Endothelial cell of umbilical vein (primary cell): ENCODE data around the gene CCR4. TPM values are rescaled to one million over a fixed set of nuclear protein-coding genes. Genes with fewer than 3 reads are reported as not detected.
"Not testable (repeated sequence)": the region's sequence is repeated elsewhere in the genome, so short reads cannot be mapped to it uniquely, and the experiment has no call there.

Experiments
- BruUV-seq: library from RNA; stranded (reverse); fragments of 400-500 nt; replicated peaks from 2 replicates; lab custom pipeline; 2021; lab: Mats Ljungman, UMichigan
- CTCF ChIA-PET: fragments of 300-600, 350-600 bp; sonication (Branson Sonifier 250); formaldehyde crosslinking; loops from one replicate; lab custom pipeline; 2021; ENCODE audit warnings: antibody characterized with exemption, inconsistent platforms; lab: Charles Lee
- POLR2A ChIA-PET: fragments of 300-600, 350-600 bp; sonication (Branson Sonifier 250); formaldehyde crosslinking; loops from one replicate; lab custom pipeline; 2021; ENCODE audit warnings: antibody characterized with exemption, inconsistent platforms; lab: Charles Lee
- DNase-seq: peaks from one replicate; pipeline ENCODE4 v3.0.0-alpha.2; 2011; ENCODE audit warnings: low read depth, low spot score
- FAIRE-seq: peaks from 2 replicates; lab custom pipeline; 2011; peaks lifted over from hg19 to GRCh38; lab: Jason Lieb, UNC
- H2AFZ ChIP-seq: 2 replicates; pipeline ENCODE4 v1.6.0; 2012; ENCODE audit warnings: low read depth, low read length, control low read depth, inconsistent platforms
- H3K27ac ChIP-seq: 2 replicates; pipeline ENCODE4 v1.5.1; 2011; ENCODE audit warnings: low read depth, mild to moderate bottlenecking, control low read depth, low read length, moderate library complexity; ENCODE audit not compliant: insufficient read depth
- H3K27me3 ChIP-seq, 2 experiments: 2 replicates each; pipeline versions ENCODE4 v1.6.0 to v1.6.1; 2011; ENCODE audit warnings: low read length in 2 of 2, mixed read lengths in 1 of 2; ENCODE audit not compliant: control insufficient read depth in 2 of 2, insufficient read depth in 2 of 2
- H3K36me3 ChIP-seq, 2 experiments: 2 replicates in 1 of 2; 3 replicates in 1 of 2; pipeline ENCODE4 v1.5.1; 2011; ENCODE audit warnings: low read length in 2 of 2, mild to moderate bottlenecking in 1 of 2, moderate library complexity in 1 of 2; ENCODE audit not compliant: control insufficient read depth in 2 of 2, insufficient read depth in 2 of 2; ENCODE audit errors: extremely low read depth in 1 of 2
- H3K4me1 ChIP-seq: 3 replicates; pipeline ENCODE4 v1.5.1; 2011; ENCODE audit warnings: mild to moderate bottlenecking, low read length; ENCODE audit not compliant: control insufficient read depth, insufficient read depth; ENCODE audit errors: extremely low read depth
- H3K4me2 ChIP-seq: 2 replicates; pipeline ENCODE4 v1.6.1; 2011; ENCODE audit warnings: low read length, control low read depth, mixed read lengths; ENCODE audit not compliant: insufficient read depth
- H3K4me3 ChIP-seq, 3 experiments: fragments of 200-600 bp in 1 of 3; sonication (generic), shearing (Covaris generic) in 1 of 3; replicated peaks in 1 of 3; 2 replicates each; pipeline ENCODE4 v1.5.1; 2011 to 2016; ENCODE audit warnings: control low read depth in 3 of 3, low read length in 3 of 3, mild to moderate bottlenecking in 2 of 3, inconsistent platforms in 1 of 3, low read depth in 1 of 3, moderate library complexity in 1 of 3; ENCODE audit not compliant: insufficient read depth in 1 of 3
- H3K79me2 ChIP-seq: 2 replicates; pipeline ENCODE4 v1.6.0; 2012; ENCODE audit warnings: low read length, inconsistent platforms; ENCODE audit not compliant: control insufficient read depth, insufficient read depth
- H3K9ac ChIP-seq: replicated peaks from 2 replicates; pipeline ENCODE3; 2011; ENCODE audit warnings: low read length, control low read depth; ENCODE audit not compliant: insufficient read depth; ENCODE audit errors: extremely low read depth
- H3K9me1 ChIP-seq: replicated peaks from 3 replicates; pipeline ENCODE4 v1.6.0; 2011; ENCODE audit warnings: mild to moderate bottlenecking, low read length; ENCODE audit not compliant: control insufficient read depth, insufficient read depth; ENCODE audit errors: extremely low read depth
- H3K9me3 ChIP-seq: replicated peaks from 2 replicates; pipeline ENCODE4 v1.5.1; 2012; ENCODE audit warnings: low read length, inconsistent platforms; ENCODE audit not compliant: control insufficient read depth, insufficient read depth
- H4K20me1 ChIP-seq: replicated peaks from 2 replicates; pipeline ENCODE3; 2011; ENCODE audit warnings: mild to moderate bottlenecking, low read length; ENCODE audit not compliant: control insufficient read depth, insufficient read depth; ENCODE audit errors: extremely low read depth
- CTCF ChIP-seq, 2 donors: IDR thresholded peaks; 1 replicate in 1 of 2; 2 replicates in 1 of 2; pipeline ENCODE4 v1.5.1; 2011; ENCODE audit warnings: low read length in 2 of 2, mild to moderate bottlenecking in 2 of 2, moderate library complexity in 2 of 2, control low read depth in 1 of 2, inconsistent platforms in 1 of 2, low read depth in 1 of 2; ENCODE audit not compliant: insufficient read depth in 1 of 2; ENCODE audit errors: extremely low read depth in 1 of 2
- EZH2 ChIP-seq: IDR thresholded peaks from 2 replicates; pipeline ENCODE4 v1.6.1; 2012; ENCODE audit warnings: borderline replicate concordance, low read depth, mild to moderate bottlenecking, moderate library complexity, low read length, inconsistent platforms; ENCODE audit not compliant: severe bottlenecking
- FOS ChIP-seq: IDR thresholded peaks from 2 replicates; pipeline ENCODE4 v1.6.1; 2011; ENCODE audit warnings: mild to moderate bottlenecking, low read length, moderate library complexity, borderline replicate concordance; ENCODE audit not compliant: insufficient read depth
- GATA2 ChIP-seq: IDR thresholded peaks from 2 replicates; pipeline ENCODE4 v1.7.0; 2011; ENCODE audit warnings: low read depth, mild to moderate bottlenecking, moderate library complexity, mixed read lengths, low read length; ENCODE audit not compliant: insufficient read length, insufficient read depth
- JUN ChIP-seq: IDR thresholded peaks from 2 replicates; pipeline ENCODE4 v1.6.1; 2011; ENCODE audit warnings: borderline replicate concordance, low read depth; ENCODE audit not compliant: insufficient read length, insufficient read depth
- MAX ChIP-seq: IDR thresholded peaks from 2 replicates; pipeline ENCODE4 v1.6.1; 2011; ENCODE audit not compliant: insufficient read depth, insufficient read length
- MYC ChIP-seq: IDR thresholded peaks from one replicate; pipeline ENCODE4 v1.6.1; 2011; ENCODE audit warnings: mild to moderate bottlenecking, low read depth, low read length
- POLR2A ChIP-seq: IDR thresholded peaks from 2 replicates; pipeline ENCODE4 v1.6.1; 2012; ENCODE audit warnings: low read depth, mild to moderate bottlenecking, control low read depth, low read length
- POLR2AphosphoS5 ChIP-seq: IDR thresholded peaks from 2 replicates; pipeline ENCODE4 v1.6.1; 2012; ENCODE audit warnings: low read depth, mild to moderate bottlenecking, control low read depth, low read length, moderate library complexity; ENCODE audit not compliant: insufficient read depth
- dilution Hi-C: fragments of 300-500 bp; cut with MboI; formaldehyde crosslinking; loops from one replicate; pipeline ENCODE4 v1.15.0; 2019; ENCODE audit warnings: low sequenced_read_pairs; ENCODE audit not compliant: extremely low pct_ligation_motif_present
- intact Hi-C: fragments of 100-400 bp; cut with micrococcal nuclease; formaldehyde crosslinking; loops from one replicate; pipeline ENCODE4 v1.10.0; 2022
- polyA plus RNA-seq, 4 experiments: library from polyadenylated mRNA; depleted of rRNA in 3 of 4; stranded (reverse) in 3 of 4; unstranded in 1 of 4; fragments of >200 nt; gene quantifications; 2 replicates each; pipeline versions ENCODE4 v1.2.1 to v1.2.3, GENCODE V29; 2011 to 2012; ENCODE audit warnings: missing spikeins in 1 of 4
- total RNA-seq: library from RNA; stranded (reverse); gene quantifications from 2 replicates; pipeline ENCODE4 v1.2.3, GENCODE V29; 2021

Gene CCR4
- total and polyA plus RNA-seq, 2 donors (not counting 3 experiments of a cell fraction or from before 2014, with no cell fraction given) = not detected

- no TSS peak for BruUV-seq
- peaks cover 0 to 1% of the 10 kb centered on the region in 2 experiments for H3K27me3 ChIP-seq
- no peak overlapping the region for H3K9ac ChIP-seq
- H3K9me1 ChIP-seq = no peaks in the 10 kb centered on the region
- no peaks in the 10 kb centered on the region for H3K79me2 ChIP-seq
- intact Hi-C loops = no loop called here
- H3K9me3 ChIP-seq = no peaks in the 10 kb centered on the region
- DNase-seq (no peak), FAIRE-seq (no peak)
- ChIA-PET POLR2A (no interaction called here), CTCF (no interaction called here)
- dilution Hi-C loops = no loop called here
- H2AFZ ChIP-seq = no peak overlapping the region
- H3K4me1 ChIP-seq = no peaks in the 10 kb centered on the region
- no peak overlapping the region for H3K4me3 ChIP-seq
- TF ChIP-seq EZH2 (no peak), MYC (no peak), CTCF (IDR thresholded peaks at IDR 0.05; ENCODE audit: extremely low read depth in 1 of 2, insufficient read depth in 1 of 2, low read depth in 1 of 2, low read length in 2 of 2) (no peak), POLR2AphosphoS5 (no peak), JUN (no peak), POLR2A (no peak), MAX (no peak), GATA2 (no peak), FOS (no peak)
- no peaks in the 10 kb centered on the region for H4K20me1 ChIP-seq
- H3K36me3 ChIP-seq = no peaks in the 10 kb centered on the region
- no peak overlapping the region for H3K4me2 ChIP-seq
- no peak overlapping the region for H3K27ac ChIP-seq
Measured at GRCh38 chr3:32937331-32937730, 14.1 kb upstream of the CCR4 start.

GRCh38 chr3:32939531-32940284 is 11.7 kb upstream of the CCR4 start:
- FAIRE-seq, CTCF ChIA-PET, POLR2A ChIA-PET, H3K27ac ChIP-seq, H3K4me2 ChIP-seq, H2AFZ ChIP-seq, H4K20me1 ChIP-seq, H3K9me3 ChIP-seq, H3K9ac ChIP-seq, H3K4me3 ChIP-seq, H3K27me3 ChIP-seq, dilution Hi-C loops, H3K9me1 ChIP-seq, H3K79me2 ChIP-seq, DNase-seq, H3K36me3 ChIP-seq, BruUV-seq, H3K4me1 ChIP-seq, intact Hi-C loops: not testable (repeated sequence)
